OCI-LY1 (cell line): Measurements from ENCODE around the gene SPATS2L.

Experiments used
- H2AFZ ChIP-seq: fragments of 200-600 bp; sonication (generic), shearing (Covaris generic); 2 replicates; pipeline ENCODE4 v1.6.0; 2014; ENCODE audit warnings: antibody characterized with exemption, mild to moderate bottlenecking, low read length
- H3F3A ChIP-seq: fragments of 200-600 bp; sonication (generic), shearing (Covaris generic); 2 replicates; pipeline ENCODE4 v1.6.0; 2014; ENCODE audit warnings: mild to moderate bottlenecking, antibody characterized with exemption, low read length, moderate library complexity; ENCODE audit not compliant: insufficient read depth
- H3K27ac ChIP-seq: fragments of 200-600 bp; sonication (generic); 2 replicates; pipeline ENCODE4 v1.5.1; 2014; ENCODE audit warnings: low read length, mixed run types, mild to moderate bottlenecking, low read depth; ENCODE audit not compliant: poor library complexity, severe bottlenecking
- H3K27me3 ChIP-seq: fragments of 200-600 bp; sonication (generic); 2 replicates; pipeline ENCODE4 v1.6.0; 2014; ENCODE audit warnings: antibody characterized with exemption, mild to moderate bottlenecking, low read length, moderate library complexity; ENCODE audit not compliant: insufficient read depth
- H3K36me3 ChIP-seq: fragments of 200-600 bp; sonication (generic); 2 replicates; pipeline ENCODE4 v1.6.1; 2014; ENCODE audit warnings: mild to moderate bottlenecking, antibody characterized with exemption, low read length, moderate library complexity, mixed read lengths; ENCODE audit not compliant: insufficient read depth
- H3K4me1 ChIP-seq: fragments of 200-600 bp; sonication (generic); 2 replicates; pipeline ENCODE4 v1.5.1; 2014; ENCODE audit warnings: mild to moderate bottlenecking, low read length, moderate library complexity; ENCODE audit not compliant: insufficient read depth, severe bottlenecking
- H3K4me2 ChIP-seq: fragments of 200-600 bp; sonication (generic), shearing (Covaris generic); 2 replicates; pipeline ENCODE4 v1.6.1; 2014; ENCODE audit warnings: low read length
- H3K4me3 ChIP-seq: fragments of 200-600 bp; sonication (generic); 2 replicates; pipeline ENCODE4 v1.5.1; 2014; ENCODE audit warnings: low read length, low read depth, mild to moderate bottlenecking, mixed read lengths; ENCODE audit not compliant: poor library complexity, severe bottlenecking
- H3K79me2 ChIP-seq: fragments of 200-600 bp; shearing (Covaris generic); 2 replicates; pipeline ENCODE4 v1.6.1; 2016; ENCODE audit warnings: mixed run types, low read length, mixed read lengths; ENCODE audit not compliant: insufficient read depth
- H3K9ac ChIP-seq: fragments of 200-600 bp; sonication (generic), shearing (Covaris generic); 2 replicates; pipeline ENCODE4 v1.6.1; 2014; ENCODE audit warnings: mild to moderate bottlenecking, low read length, mixed read lengths
- H3K9me2 ChIP-seq: fragments of 200-600 bp; sonication (generic), shearing (Covaris generic); 2 replicates; pipeline ENCODE4 v1.6.1; 2014; ENCODE audit warnings: low read depth, mild to moderate bottlenecking, low read length, mixed read lengths
- H3K9me3 ChIP-seq: fragments of 200-600 bp; shearing (Covaris generic); 2 replicates; pipeline ENCODE4 v1.6.1; 2014; ENCODE audit warnings: low read length, mixed read lengths
- H4K20me1 ChIP-seq: fragments of 200-600 bp; sonication (generic), shearing (Covaris generic); 2 replicates; pipeline ENCODE4 v1.6.0; 2016; ENCODE audit warnings: mild to moderate bottlenecking, low read length; ENCODE audit not compliant: insufficient read depth
- CTCF ChIP-seq: fragments of 200-600 bp; sonication (generic), shearing (Covaris generic); IDR thresholded peaks from 2 replicates; pipeline ENCODE4 v1.5.1; 2017; ENCODE audit warnings: mild to moderate bottlenecking, antibody characterized with exemption, low read length, moderate library complexity, mixed read lengths
- EZH2 ChIP-seq: fragments of 200-600 bp; sonication (generic), shearing (Covaris generic); IDR thresholded peaks from 2 replicates; pipeline ENCODE4 v1.8.0; 2017; ENCODE audit warnings: borderline replicate concordance, mixed run types, mild to moderate bottlenecking, antibody characterized with exemption, low read length, moderate library complexity, mixed read lengths

Gene SPATS2L

DNA sequence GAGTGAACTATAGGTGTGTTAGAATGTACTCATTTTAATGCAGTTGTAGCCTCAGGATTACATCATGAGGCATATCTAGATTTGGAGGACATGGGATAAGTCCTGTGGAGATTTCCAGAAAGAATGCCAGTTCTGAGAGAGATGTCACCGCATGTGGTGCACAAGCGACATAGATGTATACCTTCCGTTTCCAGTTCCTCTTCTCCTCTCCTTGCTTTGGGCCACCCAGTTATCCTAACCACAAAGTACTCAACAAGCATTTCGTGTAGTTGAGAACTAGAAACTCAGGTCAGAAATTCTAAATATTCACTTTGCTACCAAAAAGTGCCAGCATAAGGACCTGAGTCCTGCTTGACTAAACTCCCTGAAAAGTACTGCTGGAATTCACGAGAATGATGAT lies 136.9 kb downstream of the SPATS2L start:
- Histone ChIP-seq H3K4me2 (no peak overlapping the region), H3F3A (no peaks in the 10 kb centered on the region), H3K9me2 (no peaks in the 10 kb centered on the region), H3K79me2 (no peaks in the 10 kb centered on the region), H3K36me3 (no peaks in the 10 kb centered on the region), H2AFZ (no peak overlapping the region), H3K27me3 (no peaks in the 10 kb centered on the region), H3K9me3 (no peaks in the 10 kb centered on the region), H4K20me1 (no peaks in the 10 kb centered on the region), H3K4me3 (no peak overlapping the region), H3K9ac (no peak overlapping the region), H3K4me1 (peaks cover 13% of the 10 kb centered on the region), H3K27ac (no peak overlapping the region)
- TF ChIP-seq CTCF = no peak

DNA sequence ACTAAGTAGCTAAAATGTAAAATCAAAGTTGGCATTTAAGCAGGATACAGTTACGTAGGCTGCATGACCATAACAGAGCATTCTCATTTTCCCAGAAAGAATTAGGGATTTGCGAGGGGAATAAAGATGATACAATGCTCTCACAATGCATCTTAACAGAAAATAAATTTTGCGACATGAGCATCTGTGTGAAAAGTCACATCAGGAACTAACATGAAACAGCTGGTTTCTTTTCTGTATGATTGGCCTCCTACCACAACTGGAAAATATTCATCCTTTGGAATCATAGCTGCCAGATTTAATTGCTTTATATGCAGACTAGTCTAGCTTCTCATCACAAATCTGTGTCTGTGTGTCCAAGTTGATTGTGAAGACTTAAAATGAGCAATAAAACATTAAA lies 137.4 kb downstream of the SPATS2L start:
- Histone ChIP-seq H3K9ac (no peak overlapping the region), H3K4me3 (no peak overlapping the region), H3K4me2 (no peak overlapping the region), H3K9me2 (no peaks in the 10 kb centered on the region), H4K20me1 (no peaks in the 10 kb centered on the region), H3K79me2 (no peaks in the 10 kb centered on the region), H3K27me3 (no peaks in the 10 kb centered on the region), H3K36me3 (no peaks in the 10 kb centered on the region), H3K4me1 (peaks cover 13% of the 10 kb centered on the region), H3K9me3 (no peaks in the 10 kb centered on the region), H3K27ac (no peak overlapping the region), H2AFZ (no peak overlapping the region), H3F3A (no peaks in the 10 kb centered on the region)
- TF ChIP-seq CTCF (no peak), EZH2 (no peak)

DNA sequence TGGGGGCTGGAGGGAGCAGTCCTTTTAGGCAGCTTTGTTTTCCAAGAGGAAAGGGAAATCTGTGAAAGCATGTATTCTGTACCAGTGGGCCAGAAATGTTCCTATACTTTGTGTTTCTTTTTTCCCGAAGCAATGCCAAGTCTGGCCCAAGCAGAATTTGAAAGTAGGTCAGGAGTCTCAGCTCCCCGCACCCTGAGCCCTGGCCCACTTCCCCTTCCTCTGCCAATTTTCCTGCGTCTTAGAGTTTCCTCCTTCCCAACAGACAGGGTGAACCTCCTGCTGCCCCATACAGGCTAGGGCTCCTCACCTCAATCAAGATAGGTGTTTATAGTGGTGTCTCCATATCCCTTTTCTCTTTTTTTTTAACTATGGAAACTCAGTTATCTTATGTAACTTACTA lies 138.0 kb downstream of the SPATS2L start:
- no peaks in the 10 kb centered on the region for H3F3A ChIP-seq
- no peaks in the 10 kb centered on the region for H3K36me3 ChIP-seq
- H3K79me2 ChIP-seq = no peaks in the 10 kb centered on the region
- no peaks in the 10 kb centered on the region for H3K9me2 ChIP-seq
- H3K27me3 ChIP-seq = no peaks in the 10 kb centered on the region
- no peaks in the 10 kb centered on the region for H4K20me1 ChIP-seq
- H3K9ac ChIP-seq = no peak overlapping the region
- no peak overlapping the region for H2AFZ ChIP-seq
- no peak overlapping the region for H3K4me3 ChIP-seq
- H3K4me2 ChIP-seq = no peak overlapping the region
- no peak overlapping the region for H3K27ac ChIP-seq
- H3K4me1 ChIP-seq = peaks cover 13% of the 10 kb centered on the region
- no peak for TF ChIP-seq EZH2
- TF ChIP-seq CTCF = no peak
- no peaks in the 10 kb centered on the region for H3K9me3 ChIP-seq
